Type B pancreatic cell (in vitro differentiated cells): ENCODE data around the gene IFT74. TPM values are rescaled to one million over a fixed set of nuclear protein-coding genes. Genes with fewer than 3 reads are reported as not detected.

Source experiments
- DNase-seq: peaks from one replicate; pipeline ENCODE4 v3.0.0; 2021; ENCODE audit warnings: mixed read lengths; ENCODE audit not compliant: unreplicated experiment; ENCODE audit errors: extremely low spot score
- H3K27ac Mint-ChIP-seq: 2 replicates; pipeline ENCODE4 v1.8.0; 2021; ENCODE audit warnings: mild to moderate bottlenecking, mixed read lengths
- H3K27me3 Mint-ChIP-seq: 2 replicates; pipeline ENCODE4 v1.8.0; 2021; ENCODE audit warnings: mixed read lengths
- H3K36me3 Mint-ChIP-seq: 2 replicates; pipeline ENCODE4 v1.8.0; 2021; ENCODE audit warnings: mixed read lengths
- H3K4me1 Mint-ChIP-seq: one replicate; pipeline ENCODE4 v1.8.0; 2021; ENCODE audit warnings: mixed read lengths; ENCODE audit not compliant: unreplicated experiment
- H3K4me3 Mint-ChIP-seq: 2 replicates; pipeline ENCODE4 v1.8.0; 2021; ENCODE audit warnings: mild to moderate bottlenecking, mixed read lengths
- H3K9me3 Mint-ChIP-seq: 2 replicates; pipeline ENCODE4 v1.8.0; 2021; ENCODE audit warnings: mixed read lengths
- total RNA-seq: library from RNA; stranded (reverse); gene quantifications from 2 replicates; pipeline ENCODE4 v1.2.1, GENCODE V29; 2021; ENCODE audit warnings: low replicate concordance
- TF ChIP-seq, protein P1 (sequence below): fragments of 200-600 bp; sonication (generic); conservative IDR thresholded peaks from 2 replicates; pipeline ENCODE4 v1.5.0; 2021; ENCODE audit warnings: antibody characterized with exemption, mild to moderate bottlenecking

The IFT74 gene
- total RNA-seq, 1 donor from 2014 or later = 19.3 TPM

DNA sequence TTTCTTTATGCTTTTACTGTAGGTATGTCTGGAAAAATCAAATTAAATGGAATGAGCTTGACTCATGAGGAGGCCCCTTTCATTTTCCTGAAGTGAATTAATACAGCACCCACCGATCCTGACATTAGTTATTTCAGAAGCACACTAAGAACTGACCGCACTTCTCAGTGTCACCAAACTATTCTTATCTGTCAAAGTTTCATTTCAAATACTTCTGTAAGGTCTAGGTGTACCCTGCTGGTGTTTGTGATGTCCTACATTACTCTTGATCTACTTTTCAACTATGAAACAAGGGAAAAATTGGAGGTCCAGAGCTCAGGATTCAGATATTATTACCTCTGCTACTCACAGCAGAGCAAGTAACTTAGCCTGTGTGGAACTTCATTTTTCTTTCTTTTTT is 151.0 kb downstream of the IFT74 start:
- TF ChIP-seq, protein P1, sequence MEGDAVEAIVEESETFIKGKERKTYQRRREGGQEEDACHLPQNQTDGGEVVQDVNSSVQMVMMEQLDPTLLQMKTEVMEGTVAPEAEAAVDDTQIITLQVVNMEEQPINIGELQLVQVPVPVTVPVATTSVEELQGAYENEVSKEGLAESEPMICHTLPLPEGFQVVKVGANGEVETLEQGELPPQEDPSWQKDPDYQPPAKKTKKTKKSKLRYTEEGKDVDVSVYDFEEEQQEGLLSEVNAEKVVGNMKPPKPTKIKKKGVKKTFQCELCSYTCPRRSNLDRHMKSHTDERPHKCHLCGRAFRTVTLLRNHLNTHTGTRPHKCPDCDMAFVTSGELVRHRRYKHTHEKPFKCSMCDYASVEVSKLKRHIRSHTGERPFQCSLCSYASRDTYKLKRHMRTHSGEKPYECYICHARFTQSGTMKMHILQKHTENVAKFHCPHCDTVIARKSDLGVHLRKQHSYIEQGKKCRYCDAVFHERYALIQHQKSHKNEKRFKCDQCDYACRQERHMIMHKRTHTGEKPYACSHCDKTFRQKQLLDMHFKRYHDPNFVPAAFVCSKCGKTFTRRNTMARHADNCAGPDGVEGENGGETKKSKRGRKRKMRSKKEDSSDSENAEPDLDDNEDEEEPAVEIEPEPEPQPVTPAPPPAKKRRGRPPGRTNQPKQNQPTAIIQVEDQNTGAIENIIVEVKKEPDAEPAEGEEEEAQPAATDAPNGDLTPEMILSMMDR = no peak
- H3K27ac Mint-ChIP-seq = no peak overlapping the region
- H3K4me1 Mint-ChIP-seq = peaks cover 6% of the 10 kb centered on the region
- no peak for DNase-seq
- no peaks in the 10 kb centered on the region for H3K27me3 Mint-ChIP-seq
- peaks cover 3% of the 10 kb centered on the region for H3K9me3 Mint-ChIP-seq
- no peaks in the 10 kb centered on the region for H3K36me3 Mint-ChIP-seq
- no peak overlapping the region for H3K4me3 Mint-ChIP-seq

DNA sequence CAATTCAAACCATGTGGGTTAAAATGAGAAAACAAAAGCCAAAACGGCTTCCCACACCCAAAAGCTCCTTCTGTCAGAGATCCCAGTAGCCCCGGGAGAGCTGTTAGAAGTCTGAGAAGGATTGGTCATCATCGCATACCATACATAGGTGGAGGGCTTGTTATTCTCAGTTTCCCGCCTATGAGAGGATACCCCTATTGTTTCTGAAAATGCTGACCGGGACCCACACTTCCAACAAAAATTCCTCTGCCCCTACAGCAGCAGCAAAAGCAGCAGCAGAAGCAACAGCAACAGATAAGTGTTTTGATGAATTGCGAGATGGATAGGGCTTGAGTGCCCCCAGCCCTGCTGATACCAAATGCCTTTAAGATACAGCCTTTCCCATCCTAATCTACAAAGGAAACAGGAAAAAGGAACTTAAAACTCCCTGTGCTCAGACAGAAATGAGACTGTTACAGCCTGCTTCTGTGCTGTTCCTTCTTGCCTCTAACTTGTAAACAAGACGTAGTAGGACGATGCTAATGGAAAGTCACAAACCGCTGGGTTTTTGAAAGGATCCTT is 152.8 kb downstream of the IFT74 start, which contains the start of gene TEK:
Gene TEK (plus strand): TSS at position 245 of the 561 bp plus-strand sequence. CDS start 366 bp downstream, outside the sequence.
- no peak for DNase-seq
- Mint-ChIP-seq H3K36me3 (no peaks in the 10 kb centered on the region), H3K27me3 (no peaks in the 10 kb centered on the region), H3K9me3 (peaks cover 3% of the 10 kb centered on the region), H3K27ac (peak within 1 kb of the TSS; percentile 26), H3K4me1 (peaks cover 6% of the 10 kb centered on the region), H3K4me3 (peak within 1 kb of the TSS; percentile 44)
- TF ChIP-seq, protein P1 = no peak

DNA sequence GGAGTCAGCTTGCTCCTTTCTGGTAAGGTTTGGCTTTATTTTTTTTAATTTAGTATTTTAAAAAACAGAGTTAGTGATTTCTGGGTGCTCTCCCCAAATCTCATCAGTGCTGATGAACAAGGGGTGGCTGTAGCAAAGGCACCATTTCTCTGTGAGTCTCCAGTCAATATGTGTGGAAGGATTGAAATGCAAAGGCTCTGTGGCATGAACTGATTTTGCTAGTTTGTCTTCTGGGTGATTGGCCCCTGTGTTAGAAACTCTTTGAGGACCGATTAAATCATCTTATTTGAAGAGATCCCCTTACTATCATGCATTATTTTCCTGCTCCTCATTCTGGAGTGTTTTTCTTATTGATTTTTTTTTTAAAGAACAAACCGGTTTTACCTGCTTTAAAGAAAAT is 153.4 kb downstream of the IFT74 start:
- H3K27me3 Mint-ChIP-seq = no peaks in the 10 kb centered on the region
- H3K4me1 Mint-ChIP-seq = peaks cover 6% of the 10 kb centered on the region
- no peak for DNase-seq
- H3K4me3 Mint-ChIP-seq = peak overlapping the region; percentile 39
- H3K9me3 Mint-ChIP-seq = peaks cover 3% of the 10 kb centered on the region
- no peak overlapping the region for H3K27ac Mint-ChIP-seq
- no peaks in the 10 kb centered on the region for H3K36me3 Mint-ChIP-seq
- TF ChIP-seq, protein P1 = no peak

DNA sequence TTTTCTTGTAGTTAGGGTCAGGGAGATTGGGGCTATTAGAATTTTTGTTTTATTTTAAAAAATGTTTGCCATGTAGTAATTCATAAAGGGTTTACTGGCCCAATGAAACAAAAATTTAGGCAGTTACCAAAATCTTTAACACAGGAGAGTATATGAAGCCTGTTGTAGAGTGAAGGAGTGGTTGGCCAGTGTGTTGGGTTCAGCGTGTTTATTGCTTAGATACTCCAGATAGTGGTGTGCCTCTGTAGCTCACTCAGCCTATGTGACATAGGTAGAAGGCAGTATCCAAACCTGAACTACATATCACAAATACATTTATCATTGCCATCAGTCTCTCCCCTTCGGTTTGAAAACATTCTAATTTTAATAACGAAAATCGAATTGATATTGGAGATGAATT is 154.0 kb downstream of the IFT74 start:
- Mint-ChIP-seq H3K4me1 (peaks cover 6% of the 10 kb centered on the region), H3K36me3 (no peaks in the 10 kb centered on the region), H3K9me3 (peaks cover 3% of the 10 kb centered on the region), H3K4me3 (peak overlapping the region; percentile 39), H3K27ac (no peak overlapping the region), H3K27me3 (no peaks in the 10 kb centered on the region)
- no peak for DNase-seq
- TF ChIP-seq, protein P1 = no peak

DNA sequence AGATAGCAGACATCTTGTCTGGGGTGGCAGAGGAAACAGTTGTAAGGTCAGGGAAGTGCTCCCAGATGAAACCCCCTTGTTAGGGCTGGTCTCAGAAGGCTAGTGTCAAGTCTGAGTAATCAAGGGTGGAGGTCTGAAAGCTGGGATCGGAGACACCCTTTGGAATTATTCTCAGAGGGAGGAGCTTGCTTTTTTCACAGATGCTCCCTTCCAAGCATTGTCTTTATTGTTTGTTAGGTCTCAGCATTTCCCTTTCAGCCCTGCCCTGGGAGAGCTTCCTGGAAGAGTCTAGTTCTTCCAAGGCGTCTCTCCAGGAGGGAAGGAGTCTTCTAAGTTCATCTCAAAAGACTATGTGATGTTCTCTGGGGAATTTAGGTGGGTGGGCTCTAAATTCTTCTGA is 156.0 kb downstream of the IFT74 start:
- H3K36me3 Mint-ChIP-seq = no peaks in the 10 kb centered on the region
- no peak overlapping the region for H3K27ac Mint-ChIP-seq
- H3K4me1 Mint-ChIP-seq = peaks cover 6% of the 10 kb centered on the region

More for the DNA sequence above, 156.0 kb downstream of the IFT74 start:
- no peak for DNase-seq
- Mint-ChIP-seq H3K9me3 (no peaks in the 10 kb centered on the region), H3K27me3 (no peaks in the 10 kb centered on the region), H3K4me3 (no peak overlapping the region)
- TF ChIP-seq, protein P1 = no peak

Other genes with a start within 250 kb of the IFT74 start
- gene CAAP1, start 63.6 kb upstream of the IFT74 start, total RNA-seq = 18.2 and 20.2 TPM in 2 replicates
- 29.3 and 32.5 TPM in 2 replicates for gene PLAA, start 9.2 kb upstream of the IFT74 start, total RNA-seq
- 0.29 and 0.74 TPM in 2 replicates for gene LRRC19, start 49.3 kb downstream of the IFT74 start, total RNA-seq
- 0.63 and 0.74 TPM in 2 replicates for gene TEK, start 152.8 kb downstream of the IFT74 start, total RNA-seq